ENCODE results near the gene SBNO1. TPM values are rescaled to one million over a fixed set of nuclear protein-coding genes. Genes with fewer than 3 reads are reported as not detected.
"Not testable (repeated sequence)": the region's sequence is repeated elsewhere in the genome, so short reads cannot be mapped to it uniquely, and the experiment has no call there.

The SBNO1 gene
- 38.6 and 70.6 TPM in 2 replicates for total RNA-seq (ENCODE audit: low replicate concordance)

DNA sequence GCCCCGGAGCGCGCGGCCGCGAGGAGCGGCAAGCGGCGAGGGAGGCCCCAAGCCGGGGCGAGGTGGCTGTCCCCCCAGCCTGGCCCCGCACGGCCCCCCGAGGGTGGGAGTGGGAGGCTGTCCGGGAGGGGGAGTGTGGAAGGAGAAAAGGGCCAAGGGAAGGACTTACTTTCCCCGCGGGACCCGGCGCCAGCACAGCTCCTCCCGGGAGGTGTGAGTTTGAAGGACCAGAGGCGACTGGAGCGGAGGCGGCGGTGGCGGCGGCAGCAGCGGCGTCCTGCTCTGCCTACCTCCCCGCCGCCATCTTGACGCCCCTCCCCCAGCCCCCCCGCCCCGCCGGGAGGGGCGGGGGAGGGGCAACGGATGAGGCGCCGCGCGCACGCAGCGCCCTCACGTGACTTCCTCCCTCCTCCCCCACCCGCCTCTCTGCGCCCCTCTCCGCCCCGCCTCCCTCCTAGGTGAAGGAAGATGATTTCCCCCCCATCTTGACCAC, at the start of gene SBNO1:
Gene SBNO1, minus strand, starts transcription at position 316 of the 493 bp plus-strand sequence. CDS start 14,406 bp downstream, outside the sequence.
- peak within 1 kb of the TSS; percentile 83 for H3K4me3 ChIP-seq (ENCODE audit: low read depth, low read length)
- peak; percentile 89 for DNase-seq (ENCODE audit: low read depth)
- TF ChIP-seq, protein P1, sequence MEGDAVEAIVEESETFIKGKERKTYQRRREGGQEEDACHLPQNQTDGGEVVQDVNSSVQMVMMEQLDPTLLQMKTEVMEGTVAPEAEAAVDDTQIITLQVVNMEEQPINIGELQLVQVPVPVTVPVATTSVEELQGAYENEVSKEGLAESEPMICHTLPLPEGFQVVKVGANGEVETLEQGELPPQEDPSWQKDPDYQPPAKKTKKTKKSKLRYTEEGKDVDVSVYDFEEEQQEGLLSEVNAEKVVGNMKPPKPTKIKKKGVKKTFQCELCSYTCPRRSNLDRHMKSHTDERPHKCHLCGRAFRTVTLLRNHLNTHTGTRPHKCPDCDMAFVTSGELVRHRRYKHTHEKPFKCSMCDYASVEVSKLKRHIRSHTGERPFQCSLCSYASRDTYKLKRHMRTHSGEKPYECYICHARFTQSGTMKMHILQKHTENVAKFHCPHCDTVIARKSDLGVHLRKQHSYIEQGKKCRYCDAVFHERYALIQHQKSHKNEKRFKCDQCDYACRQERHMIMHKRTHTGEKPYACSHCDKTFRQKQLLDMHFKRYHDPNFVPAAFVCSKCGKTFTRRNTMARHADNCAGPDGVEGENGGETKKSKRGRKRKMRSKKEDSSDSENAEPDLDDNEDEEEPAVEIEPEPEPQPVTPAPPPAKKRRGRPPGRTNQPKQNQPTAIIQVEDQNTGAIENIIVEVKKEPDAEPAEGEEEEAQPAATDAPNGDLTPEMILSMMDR (IDR thresholded peaks at IDR 0.05; ENCODE audit: insufficient read depth, low read length) = no peak

DNA sequence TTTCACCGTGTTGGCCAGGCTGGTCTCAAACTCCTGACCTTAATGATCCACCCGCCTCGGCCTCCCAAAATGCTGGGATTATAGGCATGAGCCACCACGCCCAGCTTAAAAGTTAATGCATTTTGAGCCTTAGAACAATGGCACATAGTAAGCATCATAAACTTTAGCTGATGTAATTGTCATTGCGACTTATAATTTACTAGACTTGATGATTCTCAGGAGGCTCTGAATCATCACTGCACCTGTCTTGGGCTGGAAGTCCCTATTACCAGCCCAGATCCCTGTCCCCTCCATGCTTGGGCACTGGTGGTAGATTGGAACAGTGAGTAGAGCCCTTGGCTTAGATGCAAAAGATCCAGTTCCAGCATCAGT, 45.4 kb upstream of the SBNO1 start:
- DNase-seq (ENCODE audit: low read depth) = no peak
- no peak overlapping the region for H3K4me3 ChIP-seq (ENCODE audit: low read depth, low read length)
- TF ChIP-seq, protein P1 (IDR thresholded peaks at IDR 0.05; ENCODE audit: insufficient read depth, low read length) = no peak

DNA sequence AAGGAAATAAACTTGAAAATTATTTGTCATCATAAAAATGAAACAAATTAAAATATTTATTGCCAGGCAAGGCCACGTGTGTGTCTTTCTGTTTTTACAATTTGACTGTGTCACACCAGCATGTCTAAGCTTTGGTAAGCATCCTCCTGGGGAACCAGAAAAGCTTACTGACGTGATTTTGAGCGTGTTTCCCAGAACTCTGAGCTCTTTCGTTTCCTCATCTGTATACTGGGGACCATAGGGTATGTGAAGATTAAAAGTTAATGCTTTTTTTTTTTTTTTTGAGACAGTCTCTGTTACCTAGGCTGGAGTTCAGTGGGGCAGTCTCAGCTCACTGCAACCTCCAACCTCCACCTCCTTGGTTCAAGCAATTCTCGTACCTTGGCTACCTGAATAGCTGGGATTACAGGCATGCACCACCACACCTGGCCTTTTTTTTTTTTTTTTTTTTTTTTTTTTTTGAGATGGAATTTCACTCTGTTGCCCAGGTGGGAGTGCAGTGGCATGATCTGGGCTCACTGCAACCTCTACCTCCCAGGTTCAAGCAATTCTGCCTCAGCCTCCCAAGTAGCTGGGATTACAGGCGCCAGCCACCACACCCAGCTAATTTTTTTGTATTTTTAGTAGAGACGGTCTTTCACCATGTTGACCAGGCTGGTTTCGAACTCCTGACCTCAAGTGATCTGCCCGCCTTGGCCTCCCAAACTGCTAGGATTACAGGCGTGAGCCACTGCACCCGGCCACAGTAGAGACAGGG, 44.8 kb upstream of the SBNO1 start:
- H3K4me3 ChIP-seq (ENCODE audit: low read depth, low read length); DNase-seq (ENCODE audit: low read depth): not testable (repeated sequence)

DNA sequence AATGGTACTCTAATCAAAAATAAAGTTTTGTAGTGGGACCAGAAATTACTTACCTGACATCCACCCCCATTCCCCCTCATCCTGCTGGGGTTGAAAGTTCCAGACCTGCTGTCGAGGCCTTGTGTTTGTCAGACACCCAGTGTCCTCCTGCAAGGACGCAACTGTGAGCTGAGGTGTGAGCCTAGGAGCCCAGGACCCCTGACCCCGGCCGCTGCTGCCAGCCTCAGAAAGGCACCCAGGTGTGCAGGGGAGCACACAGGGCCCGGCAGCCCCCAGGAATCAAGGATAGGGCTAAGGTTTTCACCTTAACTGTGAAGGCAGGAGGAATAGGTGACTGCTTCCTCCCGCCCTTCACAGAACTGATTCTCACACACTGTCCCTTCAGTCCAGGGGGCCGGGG, 44.0 kb upstream of the SBNO1 start:
- not testable (repeated sequence) for H3K4me3 ChIP-seq (ENCODE audit: low read depth, low read length); DNase-seq (ENCODE audit: low read depth)

DNA sequence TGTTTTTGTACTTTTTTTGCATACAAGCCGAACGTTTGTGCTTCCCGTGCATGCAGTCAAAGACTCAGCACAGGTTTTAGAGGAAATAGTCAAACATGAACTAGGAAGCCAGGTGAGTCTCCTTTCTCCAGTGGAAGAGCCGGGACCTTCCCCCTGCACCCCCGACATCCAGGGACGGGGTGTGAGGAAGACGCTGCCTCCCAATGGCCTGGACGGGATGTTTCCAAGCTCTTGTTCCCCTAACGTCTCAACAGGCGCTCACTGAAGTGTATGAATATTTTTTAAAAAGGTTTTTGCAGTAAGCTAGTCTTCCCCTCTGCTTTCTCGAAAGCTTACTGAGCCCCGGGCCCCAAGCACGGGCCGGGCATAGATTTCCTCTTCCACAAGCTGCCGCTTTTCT, 43.3 kb upstream of the SBNO1 start:
- not testable (repeated sequence) for DNase-seq (ENCODE audit: low read depth); H3K4me3 ChIP-seq (ENCODE audit: low read depth, low read length)

DNA sequence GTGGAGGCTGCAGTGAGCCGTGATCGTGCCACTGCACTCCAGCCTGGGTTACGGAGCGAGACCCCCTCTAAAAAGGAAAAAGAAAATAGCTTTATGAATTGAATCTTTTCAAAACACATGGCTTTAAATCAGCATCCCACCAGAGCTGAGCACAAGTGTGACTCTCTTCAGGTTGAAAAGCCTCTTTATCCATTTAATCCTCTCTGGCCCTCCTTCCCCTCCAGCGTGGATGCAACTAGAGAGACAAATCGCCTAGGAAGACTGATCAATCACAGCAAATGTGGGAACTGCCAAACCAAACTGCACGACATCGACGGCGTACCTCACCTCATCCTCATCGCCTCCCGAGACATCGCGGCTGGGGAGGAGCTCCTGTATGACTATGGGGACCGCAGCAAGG, 42.6 kb upstream of the SBNO1 start:
- H3K4me3 ChIP-seq (ENCODE audit: low read depth, low read length); DNase-seq (ENCODE audit: low read depth): not testable (repeated sequence)

DNA sequence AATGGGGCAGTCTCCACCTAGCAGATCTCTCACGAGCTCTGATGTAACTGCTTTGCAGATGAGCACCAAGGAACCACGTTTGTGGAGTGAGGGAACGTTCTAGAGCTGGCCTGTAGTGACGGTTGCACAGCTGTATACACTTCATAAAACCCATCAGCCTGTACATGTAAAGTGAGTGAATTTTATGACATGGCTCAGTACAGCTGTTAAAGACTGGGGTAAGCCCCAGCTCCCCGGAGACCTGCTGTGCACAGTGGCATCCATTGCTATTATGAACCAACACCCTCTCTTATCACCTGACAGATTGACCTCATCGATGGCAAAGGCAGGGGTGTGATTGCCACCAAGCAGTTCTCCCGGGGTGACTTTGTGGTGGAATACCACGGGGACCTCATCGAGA, 39.9 kb upstream of the SBNO1 start:
- TF ChIP-seq, protein P1 (IDR thresholded peaks at IDR 0.05; ENCODE audit: insufficient read depth, low read length) = no peak
- H3K4me3 ChIP-seq (ENCODE audit: low read depth, low read length) = no peak overlapping the region
- DNase-seq (ENCODE audit: low read depth) = no peak

DNA sequence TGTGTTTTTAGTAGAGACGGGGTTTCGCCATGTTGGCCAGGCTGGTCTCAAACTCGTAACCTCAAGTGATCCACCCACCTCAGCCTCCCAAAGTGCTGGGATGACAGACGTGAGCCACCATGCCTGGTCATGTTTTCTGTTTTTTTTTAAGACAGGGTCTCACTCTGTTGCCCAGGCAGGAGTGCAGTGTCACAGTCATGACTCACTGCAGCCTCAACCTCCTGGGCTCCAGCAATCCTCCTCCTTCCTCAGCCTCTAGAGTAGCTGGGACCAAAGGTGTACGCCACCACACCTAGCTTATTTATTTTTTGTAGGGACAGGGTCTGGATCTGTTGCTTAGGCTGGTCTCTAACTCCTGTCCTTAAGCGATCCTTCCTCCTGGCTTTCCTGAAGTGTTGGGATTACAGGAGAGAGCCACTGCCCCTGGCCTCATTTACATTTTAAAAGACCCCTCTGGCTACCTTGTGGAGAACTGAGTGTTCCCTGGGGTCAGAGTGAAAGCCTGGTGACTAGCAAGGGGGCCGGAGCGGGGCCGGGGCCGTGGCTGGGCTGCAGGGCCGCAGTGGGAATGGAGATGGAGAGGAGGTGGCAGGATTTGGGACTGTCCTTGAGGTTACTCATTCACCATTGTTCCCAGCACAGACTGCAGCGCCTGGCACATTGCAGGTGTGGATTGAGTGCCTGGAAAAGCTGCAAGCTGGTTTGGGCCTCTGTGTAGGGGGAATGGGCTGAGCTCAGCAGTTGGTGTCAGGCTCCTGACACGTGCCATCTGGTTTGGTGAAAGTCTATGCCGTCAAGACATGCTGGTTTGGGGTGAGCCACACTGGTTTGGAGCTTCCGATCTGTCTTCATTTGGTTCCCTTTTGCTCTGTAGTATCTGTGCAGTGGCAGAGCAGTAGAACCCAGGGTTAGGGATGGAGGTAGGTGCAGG, 37.4 kb upstream of the SBNO1 start:
- H3K4me3 ChIP-seq (ENCODE audit: low read depth, low read length) = no peak overlapping the region
- DNase-seq (ENCODE audit: low read depth) = no peak
- TF ChIP-seq, protein P1 (IDR thresholded peaks at IDR 0.05; ENCODE audit: insufficient read depth, low read length) = no peak
